NCI-H69 (cell line): ENCODE measurements around the gene LONRF2.

Experiments used
- DNase-seq: peaks from one replicate; lab custom pipeline; 2025; lab: John Stamatoyannopoulos, UW

LONRF2 gene

GRCh38 chr2:100236166-100236565 is 86.1 kb downstream of the LONRF2 start:
- no peak for DNase-seq

GRCh38 chr2:100235581-100235980 is 86.7 kb downstream of the LONRF2 start:
- no peak for DNase-seq

GRCh38 chr2:100235098-100235497 is 87.2 kb downstream of the LONRF2 start:
- no peak for DNase-seq

GRCh38 chr2:100234141-100234540 is 88.2 kb downstream of the LONRF2 start:
- no peak for DNase-seq

GRCh38 chr2:100233061-100233460 is 89.2 kb downstream of the LONRF2 start:
- DNase-seq = peak; percentile 32

GRCh38 chr2:100230754-100231153 is 91.5 kb downstream of the LONRF2 start:
- DNase-seq = peak; percentile 47

- DNase-seq = no peak
Observed at GRCh38 chr2:100228967-100229366, 93.3 kb downstream of the LONRF2 start.

GRCh38 chr2:100228415-100228814 is 93.9 kb downstream of the LONRF2 start:
- DNase-seq = no peak

GRCh38 chr2:100224988-100225710 is 97.2 kb downstream of the LONRF2 start:
- no peak for DNase-seq

- no peak for DNase-seq
Observed at GRCh38 chr2:100223502-100223901, 98.8 kb downstream of the LONRF2 start.
